Tibial artery (tissue), 4 donors: ENCODE results near the gene CERS5.
A peak's percentile ranks its signal among the peaks of the same experiment; 100 is the strongest.

Source experiments
- DNase-seq, 2 donors: peaks; one replicate each; pipeline ENCODE4 v3.0.0-alpha.2; 2019
- H3K27ac ChIP-seq, 2 donors: fragments of 200-600 bp; sonication (generic) in 1 of 2; 1 replicate in 1 of 2; 2 replicates in 1 of 2; pipeline ENCODE4 v1.5.1; 2018 to 2019; ENCODE audit warnings: mild to moderate bottlenecking in 1 of 2
- H3K27me3 ChIP-seq, 2 donors: fragments of 200-600 bp; sonication (generic) in 1 of 2; one replicate each; pipeline versions ENCODE4 v1.5.1 to v1.6.0; 2016 to 2019
- H3K36me3 ChIP-seq, 3 donors: fragments of 200-600 bp; sonication (generic) in 2 of 3; one replicate each; pipeline ENCODE4 v1.5.1; 2016 to 2019; ENCODE audit warnings: mild to moderate bottlenecking in 2 of 3
- H3K4me1 ChIP-seq, 4 donors: fragments of 200-600 bp; sonication (generic) in 2 of 4; 1 replicate in 3 of 4; 2 replicates in 1 of 4; pipeline ENCODE4 v1.5.1; 2016 to 2019
- H3K4me3 ChIP-seq, 2 donors: fragments of 200-600 bp; sonication (generic) in 1 of 2; 1 replicate in 1 of 2; 2 replicates in 1 of 2; pipeline ENCODE4 v1.5.1; 2018 to 2019; ENCODE audit warnings: mild to moderate bottlenecking in 2 of 2
- H3K9me3 ChIP-seq, 3 donors: fragments of 200-600 bp; sonication (generic) in 1 of 3; one replicate each; pipeline ENCODE4 v1.5.1; 2016 to 2019
- intact Hi-C: fragments of 100-400 bp; cut with DNase I; formaldehyde crosslinking; loops from one replicate; pipeline ENCODE4 v1.15.0; 2023; ENCODE audit warnings: low total_unique reads
- TF ChIP-seq, protein P1 (sequence below), 2 experiments: fragments of 200-600 bp in 1 of 2; fragments of 450-650 bp in 1 of 2; IDR thresholded peaks; one replicate each; pipeline ENCODE4 v1.5.1; 2017 to 2019; ENCODE audit warnings: antibody characterized with exemption in 2 of 2, mild to moderate bottlenecking in 1 of 2, moderate library complexity in 1 of 2

Gene CERS5

GRCh38 chr12:50182461-50182860 is 15.3 kb upstream of the CERS5 start:
- Histone ChIP-seq H3K4me3 (no peak overlapping the region), H3K27me3 (no peaks in the 10 kb centered on the region), H3K36me3 (peaks cover 40 to 43% (median 42%) of the 10 kb centered on the region in 3 donors), H3K4me1 (peaks cover 0 to 43% (median 26%) of the 10 kb centered on the region in 4 donors), H3K9me3 (no peaks in the 10 kb centered on the region), H3K27ac (no peak overlapping the region)
- intact Hi-C loops, result loop anchor here (10.0 kb wide), 1 partner anchor 132 kb away; no protein-coding TSS in a partner anchor
- DNase-seq, result no peak
- TF ChIP-seq, protein P1, sequence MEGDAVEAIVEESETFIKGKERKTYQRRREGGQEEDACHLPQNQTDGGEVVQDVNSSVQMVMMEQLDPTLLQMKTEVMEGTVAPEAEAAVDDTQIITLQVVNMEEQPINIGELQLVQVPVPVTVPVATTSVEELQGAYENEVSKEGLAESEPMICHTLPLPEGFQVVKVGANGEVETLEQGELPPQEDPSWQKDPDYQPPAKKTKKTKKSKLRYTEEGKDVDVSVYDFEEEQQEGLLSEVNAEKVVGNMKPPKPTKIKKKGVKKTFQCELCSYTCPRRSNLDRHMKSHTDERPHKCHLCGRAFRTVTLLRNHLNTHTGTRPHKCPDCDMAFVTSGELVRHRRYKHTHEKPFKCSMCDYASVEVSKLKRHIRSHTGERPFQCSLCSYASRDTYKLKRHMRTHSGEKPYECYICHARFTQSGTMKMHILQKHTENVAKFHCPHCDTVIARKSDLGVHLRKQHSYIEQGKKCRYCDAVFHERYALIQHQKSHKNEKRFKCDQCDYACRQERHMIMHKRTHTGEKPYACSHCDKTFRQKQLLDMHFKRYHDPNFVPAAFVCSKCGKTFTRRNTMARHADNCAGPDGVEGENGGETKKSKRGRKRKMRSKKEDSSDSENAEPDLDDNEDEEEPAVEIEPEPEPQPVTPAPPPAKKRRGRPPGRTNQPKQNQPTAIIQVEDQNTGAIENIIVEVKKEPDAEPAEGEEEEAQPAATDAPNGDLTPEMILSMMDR (IDR thresholded peaks at IDR 0.05), result peak in 1 of 2 experiments; percentile 10

GRCh38 chr12:50181691-50182090 is 14.5 kb upstream of the CERS5 start:
- intact Hi-C loops, result loop anchor here (10.0 kb wide), 1 partner anchor 133 kb away; no protein-coding TSS in a partner anchor
- TF ChIP-seq, protein P1 (IDR thresholded peaks at IDR 0.05), result no peak
- H3K4me3 ChIP-seq, result no peak overlapping the region
- no peaks in the 10 kb centered on the region for H3K9me3 ChIP-seq
- H3K27ac ChIP-seq, result no peak overlapping the region
- no peak for DNase-seq
- no peaks in the 10 kb centered on the region for H3K27me3 ChIP-seq
- peaks cover 0 to 35% (median 20%) of the 10 kb centered on the region in 4 donors for H3K4me1 ChIP-seq
- peaks cover 47 to 51% (median 49%) of the 10 kb centered on the region in 3 donors for H3K36me3 ChIP-seq

DNA sequence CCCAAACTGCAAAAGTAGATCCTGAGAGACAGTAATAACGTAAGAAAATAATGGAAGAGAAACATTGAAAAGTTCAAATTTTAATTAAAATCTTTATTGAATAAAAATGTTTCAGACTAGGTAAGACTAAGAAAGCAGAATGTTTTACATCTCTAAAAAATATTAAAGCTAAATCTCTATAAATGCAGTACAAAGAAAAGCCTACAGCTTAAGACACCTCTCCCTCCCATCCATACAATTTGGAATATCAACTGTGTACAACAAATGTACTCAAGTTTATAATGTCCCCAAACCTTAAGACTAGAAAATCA is 8.5 kb upstream of the CERS5 start:
- peaks cover 46 to 48% (median 46%) of the 10 kb centered on the region in 3 donors for H3K36me3 ChIP-seq
- TF ChIP-seq, protein P1 (IDR thresholded peaks at IDR 0.05), result no peak
- peaks cover 0 to 5% (median 0%) of the 10 kb centered on the region in 4 donors for H3K4me1 ChIP-seq
- intact Hi-C loops, result no loop called here
- no peak overlapping the region for H3K27ac ChIP-seq
- H3K9me3 ChIP-seq, result no peaks in the 10 kb centered on the region
- DNase-seq, result no peak
- no peaks in the 10 kb centered on the region for H3K27me3 ChIP-seq
- H3K4me3 ChIP-seq, result no peak overlapping the region

DNA sequence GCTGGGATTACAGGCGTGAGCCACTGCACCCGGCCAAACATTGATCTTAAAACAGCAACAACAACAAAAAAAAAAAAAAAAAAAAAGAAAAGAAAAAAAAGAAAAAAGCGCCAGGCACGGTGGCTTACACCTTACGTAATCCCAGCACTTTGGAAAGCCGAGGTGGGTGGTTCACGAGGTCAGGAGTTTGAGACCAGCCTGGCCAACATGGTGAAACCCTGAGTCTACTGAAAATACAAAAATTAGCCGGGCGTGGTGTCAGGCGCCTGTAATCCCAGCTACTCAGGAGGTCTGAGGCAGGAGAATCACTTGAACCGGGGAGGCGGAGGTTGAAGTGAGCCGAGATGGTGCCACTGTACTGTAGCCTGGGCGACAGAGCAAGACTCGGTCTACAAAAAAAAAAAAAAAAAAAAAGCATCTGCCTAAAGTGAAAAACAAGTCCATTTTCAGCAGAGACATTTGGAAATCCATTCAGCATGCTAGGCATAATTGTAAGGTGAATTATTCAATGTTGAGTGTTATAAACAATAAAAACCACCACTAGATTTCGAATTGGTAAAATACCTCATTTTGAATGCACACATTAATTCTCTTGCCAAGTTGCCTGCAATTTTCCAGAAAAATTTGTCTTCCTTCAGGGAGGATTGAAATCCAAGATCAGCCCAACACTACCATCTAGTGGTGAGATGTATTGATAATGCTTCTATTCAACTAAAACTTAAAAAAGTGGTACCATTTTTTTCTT is 8.0 kb upstream of the CERS5 start:
- H3K4me3 ChIP-seq, result no peak overlapping the region
- no peaks in the 10 kb centered on the region for H3K9me3 ChIP-seq
- DNase-seq, result no peak
- H3K4me1 ChIP-seq, result peaks cover 0 to 5% (median 0%) of the 10 kb centered on the region in 4 donors
- TF ChIP-seq, protein P1 (IDR thresholded peaks at IDR 0.05), result peak; percentile 55 to 81
- intact Hi-C loops, result loop anchor here (5.0 kb wide), 1 partner anchor 98 kb away; no protein-coding TSS in a partner anchor
- H3K27me3 ChIP-seq, result no peaks in the 10 kb centered on the region
- peaks cover 41 to 42% (median 41%) of the 10 kb centered on the region in 3 donors for H3K36me3 ChIP-seq
- H3K27ac ChIP-seq, result peak overlapping the region in 1 of 2 donors; percentile 0

GRCh38 chr12:50166799-50167048 is 445 bp downstream of the CERS5 start:
- intact Hi-C loops, result loop anchor here (5.0 kb wide), 1 partner anchor 54 kb away; the partner anchor contains the start of gene COX14
- Histone ChIP-seq H3K36me3 (no peaks in the 10 kb centered on the region), H3K4me1 (peaks cover 0 to 37% (median 12%) of the 10 kb centered on the region in 4 donors), H3K9me3 (no peaks in the 10 kb centered on the region), H3K27ac (peak overlapping the region; percentile 96 to 98), H3K27me3 (no peaks in the 10 kb centered on the region), H3K4me3 (peak overlapping the region; percentile 92 to 98)
- TF ChIP-seq, protein P1 (IDR thresholded peaks at IDR 0.05), result no peak
- DNase-seq, result no peak
